Chondrocyte (in vitro differentiated cells): ENCODE data around the gene UNC119. TPM values are rescaled to one million over a fixed set of nuclear protein-coding genes. Genes with fewer than 3 reads are reported as not detected.

Experiments used
- DNase-seq: peaks from one replicate; pipeline ENCODE4 v3.0.0; 2021; ENCODE audit warnings: mixed read lengths, low spot score
- H3K27ac Mint-ChIP-seq: one replicate; pipeline ENCODE4 v1.8.0; 2021; ENCODE audit warnings: mild to moderate bottlenecking, moderate library complexity, mixed read lengths; ENCODE audit not compliant: unreplicated experiment
- H3K27me3 Mint-ChIP-seq: 2 replicates; pipeline ENCODE4 v1.8.0; 2021; ENCODE audit warnings: low read depth, mixed read lengths
- H3K36me3 Mint-ChIP-seq: 2 replicates; pipeline ENCODE4 v1.8.0; 2021; ENCODE audit warnings: low read depth, mixed read lengths
- H3K4me1 Mint-ChIP-seq: 2 replicates; pipeline ENCODE4 v1.8.0; 2021; ENCODE audit warnings: low read depth, mild to moderate bottlenecking, mixed read lengths
- H3K4me3 Mint-ChIP-seq: one replicate; pipeline ENCODE4 v1.8.0; 2021; ENCODE audit warnings: mild to moderate bottlenecking, moderate library complexity, mixed read lengths; ENCODE audit not compliant: unreplicated experiment
- H3K9me3 Mint-ChIP-seq: 2 replicates; pipeline ENCODE4 v1.8.0; 2021; ENCODE audit warnings: low read depth, mixed read lengths
- CTCF ChIP-seq: fragments of 200-600 bp; sonication (generic); IDR thresholded peaks from 2 replicates; pipeline ENCODE4 v1.5.0; 2021; ENCODE audit warnings: antibody characterized with exemption, mild to moderate bottlenecking, moderate library complexity
- total RNA-seq: library from RNA; stranded (reverse); gene quantifications from 3 replicates; pipeline ENCODE4 v1.2.1, GENCODE V29; 2021

The UNC119 gene
- total RNA-seq, 1 donor from 2014 or later: 24.9 TPM

GRCh38 chr17:28563475-28563874, 11.1 kb upstream of the UNC119 start:
- Mint-ChIP-seq H3K27ac (peak overlapping the region; percentile 63), H3K9me3 (no peaks in the 10 kb centered on the region), H3K4me1 (peaks cover 12% of the 10 kb centered on the region), H3K27me3 (no peaks in the 10 kb centered on the region), H3K4me3 (no peak overlapping the region), H3K36me3 (peaks cover 19% of the 10 kb centered on the region)
- TF ChIP-seq CTCF: no peak
- DNase-seq: no peak

GRCh38 chr17:28555022-28555421, 2.6 kb upstream of the UNC119 start:
- H3K27ac Mint-ChIP-seq: no peak overlapping the region

GRCh38 chr17:28554565-28554964, 2.1 kb upstream of the UNC119 start:
- H3K9me3 Mint-ChIP-seq: no peaks in the 10 kb centered on the region
- TF ChIP-seq CTCF: no peak
- H3K27me3 Mint-ChIP-seq: no peaks in the 10 kb centered on the region
- no peak overlapping the region for H3K27ac Mint-ChIP-seq
- no peak overlapping the region for H3K4me3 Mint-ChIP-seq
- H3K36me3 Mint-ChIP-seq: peaks cover 34% of the 10 kb centered on the region
- H3K4me1 Mint-ChIP-seq: peaks cover 26% of the 10 kb centered on the region
- peak; percentile 35 for DNase-seq

More at GRCh38 chr17:28555022-28555421, 2.6 kb upstream of the UNC119 start:
- Mint-ChIP-seq H3K4me1 (peaks cover 24% of the 10 kb centered on the region), H3K4me3 (no peak overlapping the region), H3K9me3 (no peaks in the 10 kb centered on the region), H3K27me3 (no peaks in the 10 kb centered on the region), H3K36me3 (peaks cover 39% of the 10 kb centered on the region)
- no peak for DNase-seq
- TF ChIP-seq CTCF: no peak

- H3K36me3 Mint-ChIP-seq: peaks cover 28% of the 10 kb centered on the region
- H3K27me3 Mint-ChIP-seq: no peaks in the 10 kb centered on the region
- H3K27ac Mint-ChIP-seq: peak overlapping the region; percentile 82
- DNase-seq: peak; percentile 15
- H3K4me3 Mint-ChIP-seq: peak overlapping the region; percentile 95
- no peaks in the 10 kb centered on the region for H3K9me3 Mint-ChIP-seq
- TF ChIP-seq CTCF: no peak
- peaks cover 26% of the 10 kb centered on the region for H3K4me1 Mint-ChIP-seq
Observed at GRCh38 chr17:28553000-28553505, 629 bp upstream of the UNC119 start.

GRCh38 chr17:28551421-28552175, 826 bp downstream of the UNC119 start:
- DNase-seq: peak; percentile 66
- TF ChIP-seq CTCF: no peak
- peaks cover 19% of the 10 kb centered on the region for H3K36me3 Mint-ChIP-seq
- H3K27ac Mint-ChIP-seq: peak overlapping the region; percentile 87
- peak overlapping the region; percentile 95 for H3K4me3 Mint-ChIP-seq
- no peaks in the 10 kb centered on the region for H3K27me3 Mint-ChIP-seq
- H3K9me3 Mint-ChIP-seq: no peaks in the 10 kb centered on the region
- peaks cover 26% of the 10 kb centered on the region for H3K4me1 Mint-ChIP-seq
